Measurements from ENCODE around the gene ADCY9. TPM values are rescaled to one million over a fixed set of nuclear protein-coding genes. Genes with fewer than 3 reads are reported as not detected.

Gene ADCY9
- total RNA-seq, 1 experiment from 2014 or later = 19.9 TPM

GRCh38 chr16:3988824-3989223 lies 127.4 kb downstream of the ADCY9 start:
- Histone ChIP-seq H3K9me3 (replicated peaks) (no peaks in the 10 kb centered on the region), H3K4me1 (no peaks in the 10 kb centered on the region), H3K27me3 (no peaks in the 10 kb centered on the region), H3K27ac (no peak overlapping the region), H3K4me3 (no peak overlapping the region), H3K36me3 (peaks cover 2% of the 10 kb centered on the region; the same call in 1 of the 2 replicates)
- DNase-seq = no peak

GRCh38 chr16:3988011-3988410 lies 128.2 kb downstream of the ADCY9 start:
- no peaks in the 10 kb centered on the region for H3K9me3 ChIP-seq (replicated peaks)

GRCh38 chr16:3987231-3987630 lies 129.0 kb downstream of the ADCY9 start:
- DNase-seq = no peak

More at GRCh38 chr16:3988011-3988410, 128.2 kb downstream of the ADCY9 start:
- H3K36me3 ChIP-seq = peaks cover under 1% of the 10 kb centered on the region; the same call in 1 of the 2 replicates
- no peak overlapping the region for H3K27ac ChIP-seq
- H3K4me1 ChIP-seq = no peaks in the 10 kb centered on the region
- DNase-seq = no peak
- no peak overlapping the region for H3K4me3 ChIP-seq
- H3K27me3 ChIP-seq = no peaks in the 10 kb centered on the region

GRCh38 chr16:3986235-3986544 lies 130.1 kb downstream of the ADCY9 start:
- Histone ChIP-seq H3K4me1 (peaks cover 2% of the 10 kb centered on the region), H3K4me3 (no peak overlapping the region), H3K27me3 (no peaks in the 10 kb centered on the region), H3K9me3 (replicated peaks) (no peaks in the 10 kb centered on the region), H3K36me3 (no peaks in the 10 kb centered on the region; the same call in 1 of the 2 replicates), H3K27ac (no peak overlapping the region)
- DNase-seq = no peak

More at GRCh38 chr16:3987231-3987630, 129.0 kb downstream of the ADCY9 start:
- no peaks in the 10 kb centered on the region for H3K9me3 ChIP-seq (replicated peaks)
- no peaks in the 10 kb centered on the region for H3K4me1 ChIP-seq
- H3K27me3 ChIP-seq = no peaks in the 10 kb centered on the region
- H3K27ac ChIP-seq = no peak overlapping the region
- H3K36me3 ChIP-seq = no peaks in the 10 kb centered on the region; the same call in 1 of the 2 replicates
- no peak overlapping the region for H3K4me3 ChIP-seq

- no peak for DNase-seq
- H3K4me3 ChIP-seq = no peak overlapping the region
- H3K4me1 ChIP-seq = peaks cover 14% of the 10 kb centered on the region
- H3K27ac ChIP-seq = no peak overlapping the region
- no peaks in the 10 kb centered on the region for H3K9me3 ChIP-seq (replicated peaks)
- no peaks in the 10 kb centered on the region for H3K27me3 ChIP-seq
- H3K36me3 ChIP-seq = no peaks in the 10 kb centered on the region; the same call in 1 of the 2 replicates
Measured at GRCh38 chr16:3984111-3985060, 131.9 kb downstream of the ADCY9 start.

GRCh38 chr16:3983081-3983520 lies 133.1 kb downstream of the ADCY9 start:
- Histone ChIP-seq H3K4me1 (peaks cover 14% of the 10 kb centered on the region), H3K27me3 (no peaks in the 10 kb centered on the region), H3K4me3 (no peak overlapping the region), H3K36me3 (no peaks in the 10 kb centered on the region; the same call in 1 of the 2 replicates), H3K9me3 (replicated peaks) (no peaks in the 10 kb centered on the region), H3K27ac (no peak overlapping the region)
- peak in 1 of 2 experiments; percentile 19 for DNase-seq

- H3K4me3 ChIP-seq = no peak overlapping the region
- no peaks in the 10 kb centered on the region for H3K9me3 ChIP-seq (replicated peaks)
- peaks cover 14% of the 10 kb centered on the region for H3K4me1 ChIP-seq
- H3K36me3 ChIP-seq = no peaks in the 10 kb centered on the region; the same call in 1 of the 2 replicates
- no peak overlapping the region for H3K27ac ChIP-seq
- no peaks in the 10 kb centered on the region for H3K27me3 ChIP-seq
- no peak for DNase-seq
Measured at GRCh38 chr16:3982216-3982615, 134.0 kb downstream of the ADCY9 start.

GRCh38 chr16:3980253-3981111 lies 135.8 kb downstream of the ADCY9 start:
- H3K27me3 ChIP-seq = no peaks in the 10 kb centered on the region
- peak overlapping the region; percentile 29 for H3K27ac ChIP-seq
- peaks cover 14% of the 10 kb centered on the region for H3K4me1 ChIP-seq
- H3K9me3 ChIP-seq (replicated peaks) = no peaks in the 10 kb centered on the region
- H3K36me3 ChIP-seq = no peaks in the 10 kb centered on the region; the same call in 1 of the 2 replicates
- no peak overlapping the region for H3K4me3 ChIP-seq
- peak; percentile 87 to 90 for DNase-seq

GRCh38 chr16:3979518-3979917 lies 136.7 kb downstream of the ADCY9 start:
- H3K36me3 ChIP-seq = no peaks in the 10 kb centered on the region; the same call in 1 of the 2 replicates
- H3K27ac ChIP-seq = no peak overlapping the region
- H3K9me3 ChIP-seq (replicated peaks) = no peaks in the 10 kb centered on the region

GRCh38 chr16:3979070-3979469 lies 137.2 kb downstream of the ADCY9 start:
- peaks cover 14% of the 10 kb centered on the region for H3K4me1 ChIP-seq
- H3K27ac ChIP-seq = no peak overlapping the region
- H3K9me3 ChIP-seq (replicated peaks) = no peaks in the 10 kb centered on the region
- no peak for DNase-seq
- no peaks in the 10 kb centered on the region for H3K27me3 ChIP-seq
- H3K4me3 ChIP-seq = no peak overlapping the region
- H3K36me3 ChIP-seq = no peaks in the 10 kb centered on the region; the same call in 1 of the 2 replicates

More at GRCh38 chr16:3979518-3979917, 136.7 kb downstream of the ADCY9 start:
- Histone ChIP-seq H3K4me1 (peaks cover 14% of the 10 kb centered on the region), H3K27me3 (no peaks in the 10 kb centered on the region), H3K4me3 (no peak overlapping the region)
- no peak for DNase-seq

- H3K27ac ChIP-seq = no peak overlapping the region
- no peak for DNase-seq
- no peaks in the 10 kb centered on the region for H3K27me3 ChIP-seq
- no peak overlapping the region for H3K4me3 ChIP-seq
- peaks cover 14% of the 10 kb centered on the region for H3K4me1 ChIP-seq
- H3K36me3 ChIP-seq = no peaks in the 10 kb centered on the region; the same call in 1 of the 2 replicates
- no peaks in the 10 kb centered on the region for H3K9me3 ChIP-seq (replicated peaks)
Measured at GRCh38 chr16:3977376-3977775, 138.9 kb downstream of the ADCY9 start.

GRCh38 chr16:3974751-3975150 lies 141.5 kb downstream of the ADCY9 start:
- no peak overlapping the region for H3K27ac ChIP-seq
- no peaks in the 10 kb centered on the region for H3K9me3 ChIP-seq (replicated peaks)
- no peak for DNase-seq
- no peak overlapping the region for H3K4me3 ChIP-seq
- no peaks in the 10 kb centered on the region for H3K27me3 ChIP-seq
- no peaks in the 10 kb centered on the region for H3K4me1 ChIP-seq
- H3K36me3 ChIP-seq = no peaks in the 10 kb centered on the region

- H3K4me1 ChIP-seq = no peaks in the 10 kb centered on the region
- H3K27ac ChIP-seq = no peak overlapping the region
- no peak overlapping the region for H3K4me3 ChIP-seq
- H3K36me3 ChIP-seq = no peaks in the 10 kb centered on the region
- no peaks in the 10 kb centered on the region for H3K9me3 ChIP-seq (replicated peaks)
- H3K27me3 ChIP-seq = no peaks in the 10 kb centered on the region
- no peak for DNase-seq
Measured at GRCh38 chr16:3971706-3972105, 144.5 kb downstream of the ADCY9 start.

- no peaks in the 10 kb centered on the region for H3K4me1 ChIP-seq
- H3K36me3 ChIP-seq = no peaks in the 10 kb centered on the region
- DNase-seq = no peak
- no peaks in the 10 kb centered on the region for H3K9me3 ChIP-seq (replicated peaks)
- no peak overlapping the region for H3K27ac ChIP-seq
- H3K4me3 ChIP-seq = no peak overlapping the region
- H3K27me3 ChIP-seq = no peaks in the 10 kb centered on the region
Measured at GRCh38 chr16:3971261-3971660, 145.0 kb downstream of the ADCY9 start.

- Histone ChIP-seq H3K27ac (no peak overlapping the region), H3K36me3 (peaks cover 4% of the 10 kb centered on the region; the same call in 1 of the 2 replicates), H3K4me3 (no peak overlapping the region), H3K4me1 (no peaks in the 10 kb centered on the region), H3K27me3 (no peaks in the 10 kb centered on the region), H3K9me3 (replicated peaks) (no peaks in the 10 kb centered on the region)
- DNase-seq = no peak
Measured at GRCh38 chr16:3968551-3968950, 147.7 kb downstream of the ADCY9 start.
